AG10803 (cell line): ENCODE data around the gene ZNF622.
"Not testable (repeated sequence)": the region's sequence is repeated elsewhere in the genome, so short reads cannot be mapped to it uniquely, and the experiment has no call there.

ENCODE experiments used
- DNase-seq: peaks from one replicate; pipeline ENCODE4 v3.0.0; 2010; ENCODE audit warnings: low read depth
- H3K4me3 ChIP-seq: 2 replicates; pipeline ENCODE4 v1.5.1; 2011; ENCODE audit warnings: mild to moderate bottlenecking, low read length, control low read depth
- TF ChIP-seq, protein P1 (sequence below): conservative IDR thresholded peaks from 2 replicates; pipeline ENCODE4 v1.5.1; 2011; ENCODE audit warnings: mild to moderate bottlenecking, low read length, control low read depth, inconsistent platforms

The ZNF622 gene

DNA sequence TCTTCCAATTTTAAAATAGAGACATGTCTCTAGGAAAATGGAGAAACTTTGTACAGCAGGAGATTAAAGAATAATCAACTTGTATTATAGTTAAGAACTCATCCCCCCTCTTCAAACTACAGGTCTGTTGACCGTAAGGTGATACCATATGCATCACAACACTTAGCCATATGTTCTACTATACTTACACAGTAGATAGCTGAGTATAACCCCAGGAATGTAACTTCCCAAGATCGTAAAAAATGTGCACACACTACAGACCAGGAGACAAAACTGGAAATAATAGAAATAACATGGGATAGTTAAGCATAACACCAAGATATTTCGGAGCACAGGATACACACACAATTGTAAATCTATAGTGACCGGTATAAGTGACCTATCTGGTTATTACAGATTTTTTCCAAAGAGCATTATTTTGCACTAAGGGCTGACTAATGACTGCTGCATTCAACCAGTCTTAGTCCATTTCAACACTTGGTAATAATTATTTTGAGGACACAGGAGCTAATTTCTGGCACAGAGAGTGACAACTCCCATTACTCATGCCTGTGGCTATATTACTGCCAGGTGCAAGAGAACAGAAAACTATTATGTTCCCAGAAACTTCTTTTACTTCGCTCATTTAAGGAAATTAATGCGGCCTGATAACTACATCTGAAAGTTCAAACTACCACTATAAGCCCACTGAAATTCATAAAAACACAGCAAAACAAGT lies 15.4 kb upstream of the ZNF622 start:
- DNase-seq: peak; percentile 15
- no peak overlapping the region for H3K4me3 ChIP-seq
- TF ChIP-seq, protein P1, sequence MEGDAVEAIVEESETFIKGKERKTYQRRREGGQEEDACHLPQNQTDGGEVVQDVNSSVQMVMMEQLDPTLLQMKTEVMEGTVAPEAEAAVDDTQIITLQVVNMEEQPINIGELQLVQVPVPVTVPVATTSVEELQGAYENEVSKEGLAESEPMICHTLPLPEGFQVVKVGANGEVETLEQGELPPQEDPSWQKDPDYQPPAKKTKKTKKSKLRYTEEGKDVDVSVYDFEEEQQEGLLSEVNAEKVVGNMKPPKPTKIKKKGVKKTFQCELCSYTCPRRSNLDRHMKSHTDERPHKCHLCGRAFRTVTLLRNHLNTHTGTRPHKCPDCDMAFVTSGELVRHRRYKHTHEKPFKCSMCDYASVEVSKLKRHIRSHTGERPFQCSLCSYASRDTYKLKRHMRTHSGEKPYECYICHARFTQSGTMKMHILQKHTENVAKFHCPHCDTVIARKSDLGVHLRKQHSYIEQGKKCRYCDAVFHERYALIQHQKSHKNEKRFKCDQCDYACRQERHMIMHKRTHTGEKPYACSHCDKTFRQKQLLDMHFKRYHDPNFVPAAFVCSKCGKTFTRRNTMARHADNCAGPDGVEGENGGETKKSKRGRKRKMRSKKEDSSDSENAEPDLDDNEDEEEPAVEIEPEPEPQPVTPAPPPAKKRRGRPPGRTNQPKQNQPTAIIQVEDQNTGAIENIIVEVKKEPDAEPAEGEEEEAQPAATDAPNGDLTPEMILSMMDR: no peak

DNA sequence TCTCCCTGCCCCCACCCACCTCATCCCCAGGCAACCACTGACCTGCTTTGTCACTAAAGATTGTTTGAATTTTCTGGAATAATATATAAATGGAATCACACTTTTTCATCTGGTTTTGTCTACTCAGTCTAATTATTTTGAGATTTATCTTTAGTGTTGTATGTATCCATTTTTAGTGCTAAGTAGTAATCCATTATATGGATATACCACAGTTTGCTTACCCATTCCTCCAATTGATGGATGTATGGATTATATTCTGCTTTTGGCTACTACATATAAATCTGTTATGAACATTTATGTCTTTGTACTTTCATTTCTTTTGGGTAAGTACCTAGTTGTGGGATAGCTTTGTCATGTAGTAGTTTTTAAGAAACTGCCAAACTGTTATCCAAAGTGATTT lies 14.5 kb upstream of the ZNF622 start:
- TF ChIP-seq, protein P1: no peak
- H3K4me3 ChIP-seq: no peak overlapping the region
- DNase-seq: no peak

DNA sequence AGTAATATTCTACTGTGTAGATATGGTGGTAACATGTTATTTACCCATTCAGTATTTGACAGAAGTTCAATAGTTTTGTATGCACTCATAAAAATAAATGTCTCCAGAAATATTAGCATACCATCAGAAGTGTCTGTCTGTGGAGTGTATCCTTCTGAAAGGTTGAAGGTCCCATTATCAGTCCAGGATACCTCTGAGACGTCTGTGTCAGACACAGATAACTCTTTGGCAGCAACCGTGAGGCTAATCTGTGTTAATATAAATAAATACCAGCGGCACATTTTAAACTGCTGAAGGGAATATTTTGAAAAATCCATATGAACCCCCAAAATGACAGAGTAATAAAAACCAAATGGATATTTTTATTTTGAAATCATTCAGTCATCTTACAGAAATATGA lies 11.9 kb upstream of the ZNF622 start:
- DNase-seq: no peak
- TF ChIP-seq, protein P1: no peak
- no peak overlapping the region for H3K4me3 ChIP-seq

DNA sequence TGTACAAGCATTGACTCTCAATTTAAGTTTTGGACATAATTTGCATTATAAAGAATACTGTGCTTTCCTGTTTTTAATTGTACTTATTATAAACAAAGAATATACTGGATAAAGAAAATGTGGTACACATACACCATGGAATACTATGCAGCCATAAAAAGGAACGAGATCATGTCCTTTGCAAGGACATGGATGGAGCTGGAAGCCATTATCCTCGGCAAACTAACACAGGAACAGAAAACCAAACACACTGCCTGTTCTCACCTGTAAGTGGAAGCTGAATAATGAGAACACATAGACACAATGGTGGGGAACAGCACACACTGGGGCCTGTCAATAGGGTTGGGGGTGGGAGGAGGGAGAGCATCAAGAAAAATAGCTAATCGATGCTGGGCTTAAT lies 10.8 kb upstream of the ZNF622 start:
- not testable (repeated sequence) for DNase-seq, H3K4me3 ChIP-seq

DNA sequence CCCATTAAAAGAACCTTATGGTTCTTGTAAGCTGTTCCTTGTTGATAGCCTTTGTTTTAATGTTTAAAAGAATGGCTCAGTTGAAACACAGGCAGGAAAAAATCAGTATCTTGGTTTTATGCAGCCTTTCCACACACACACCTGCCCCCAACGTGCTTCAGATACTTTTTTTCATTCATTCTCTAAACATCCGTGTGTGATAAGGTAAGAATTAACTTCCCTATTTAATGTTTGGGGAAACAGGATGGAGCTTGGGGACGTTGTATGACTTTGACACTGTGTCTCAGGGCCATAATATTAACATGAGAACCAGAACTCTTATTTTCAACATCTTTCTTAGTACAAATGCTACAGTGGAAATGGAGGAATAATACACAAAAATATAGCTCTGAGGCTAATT lies 5.8 kb upstream of the ZNF622 start:
- TF ChIP-seq, protein P1: no peak
- no peak overlapping the region for H3K4me3 ChIP-seq
- DNase-seq: no peak

DNA sequence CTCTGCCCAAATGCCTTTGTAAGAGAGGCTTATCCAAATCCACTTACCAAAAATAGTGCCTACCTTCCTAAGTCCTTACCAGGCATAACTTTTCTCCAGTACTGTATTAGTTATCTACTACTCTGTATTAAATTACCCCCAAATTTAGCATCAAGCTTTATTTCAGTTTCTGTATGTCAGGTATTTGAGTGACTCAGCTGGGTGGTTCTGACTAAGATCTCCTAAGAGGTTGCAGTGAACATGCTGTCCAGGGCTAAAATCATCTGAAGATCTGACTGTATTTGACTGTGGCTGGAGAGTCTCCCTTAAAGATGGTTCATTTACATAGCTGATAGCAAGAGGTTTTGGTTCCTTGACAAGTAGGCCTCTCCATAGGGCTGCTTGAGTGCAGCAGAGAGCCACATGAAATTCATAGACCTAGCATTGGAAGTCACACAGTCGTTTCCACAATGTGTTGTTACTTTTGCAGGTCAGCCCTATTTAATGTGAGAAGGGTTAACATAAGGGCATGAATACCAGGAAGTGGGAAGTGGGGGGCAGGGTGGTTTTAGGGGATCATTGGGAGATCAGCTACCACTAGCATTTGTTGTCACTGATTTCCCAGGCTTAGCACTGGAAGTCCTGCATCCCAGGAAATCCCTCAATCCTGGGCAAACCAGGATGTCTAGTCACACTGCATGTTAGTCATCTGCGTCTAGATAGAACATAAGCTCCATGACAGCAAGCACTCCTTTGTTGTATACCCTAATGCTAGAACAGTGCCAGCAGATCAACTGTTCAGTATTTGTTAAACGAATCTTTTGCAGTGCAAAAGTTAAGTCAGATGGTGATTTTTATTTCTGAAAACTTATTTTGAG lies 2.0 kb upstream of the ZNF622 start:
- TF ChIP-seq, protein P1: no peak
- DNase-seq: peak; percentile 61
- H3K4me3 ChIP-seq: no peak overlapping the region

DNA sequence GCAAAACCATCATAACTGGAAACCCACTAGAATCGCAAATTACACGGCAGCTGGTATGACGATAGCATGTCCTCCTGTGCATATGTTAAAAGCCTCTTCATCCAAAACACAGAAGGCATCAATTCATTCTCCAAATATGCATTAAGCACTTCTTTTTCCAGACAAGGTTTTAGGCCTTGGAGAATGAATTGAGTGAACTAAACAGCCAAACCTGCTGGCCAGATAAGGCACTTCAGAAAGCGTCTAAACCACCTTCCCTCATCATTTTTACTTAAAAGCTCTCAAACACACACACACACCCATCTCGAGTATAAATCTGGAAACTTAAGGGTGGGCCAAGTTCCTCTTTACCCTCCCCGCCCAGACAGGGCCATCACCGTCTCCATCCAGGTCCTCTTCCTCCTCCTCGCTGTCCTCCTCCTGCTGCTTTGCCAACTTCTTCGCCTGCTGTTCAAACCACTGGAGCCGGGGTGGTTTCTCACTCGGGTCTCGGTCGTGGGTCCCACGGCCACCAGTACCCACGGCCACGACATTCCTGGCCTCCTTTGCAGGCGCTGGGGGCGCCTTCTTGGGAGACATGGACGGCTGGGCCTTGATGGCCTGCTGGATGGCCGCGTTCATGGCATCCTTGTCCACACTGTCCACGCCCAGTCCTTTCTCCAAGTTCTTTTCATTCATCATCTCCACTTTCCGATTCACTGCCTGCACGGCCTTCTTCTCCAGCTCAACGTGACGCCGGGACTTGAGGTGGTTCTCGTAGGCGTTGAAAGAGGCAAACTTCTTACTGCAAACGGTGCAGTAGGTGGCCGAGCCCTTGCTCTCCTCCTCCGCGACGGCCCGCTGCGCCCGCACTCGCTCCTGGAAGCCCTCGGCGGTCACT lies 696 bp downstream of the ZNF622 start:
- no peak for DNase-seq
- TF ChIP-seq, protein P1: peak; percentile 15

More for the DNA sequence above, 696 bp downstream of the ZNF622 start:
- peak overlapping the region; percentile 93 for H3K4me3 ChIP-seq
